C1 segment of cervical spinal cord (tissue), 14 donors: ENCODE results near the gene NUDT14.

ENCODE experiments used
- DNase-seq, 14 donors: peaks; one replicate each; lab custom pipeline; 2025; lab: John Stamatoyannopoulos, UW

Gene NUDT14

GRCh38 chr14:105176513-105176912, 4.6 kb downstream of the NUDT14 start:
- no peak for DNase-seq

GRCh38 chr14:105173901-105174894, 6.9 kb downstream of the NUDT14 start:
- DNase-seq, result peak in 1 of 14 donors; percentile 20

GRCh38 chr14:105173145-105173544, 8.0 kb downstream of the NUDT14 start:
- DNase-seq, result no peak

- no peak for DNase-seq
Measured at GRCh38 chr14:105172476-105172875, 8.6 kb downstream of the NUDT14 start.

GRCh38 chr14:105171004-105171673, 10.0 kb downstream of the NUDT14 start:
- DNase-seq, result no peak

- DNase-seq, result no peak
Measured at GRCh38 chr14:105169776-105170655, 11.1 kb downstream of the NUDT14 start.

GRCh38 chr14:105168979-105169507, 12.1 kb downstream of the NUDT14 start:
- DNase-seq, result no peak

- DNase-seq, result peak in 2 of 14 donors; percentile 32 to 37
Measured at GRCh38 chr14:105168496-105168978, 12.6 kb downstream of the NUDT14 start, which contains the start of gene JAG2. TSS of gene JAG2 (minus strand) at chr14:105168776. CDS start at chr14:105168420, 356 bp downstream.

GRCh38 chr14:105168093-105168420, 13.1 kb downstream of the NUDT14 start:
- no peak for DNase-seq

- DNase-seq, result no peak
Measured at GRCh38 chr14:105167303-105168092, 13.6 kb downstream of the NUDT14 start.

GRCh38 chr14:105166571-105167302, 14.4 kb downstream of the NUDT14 start:
- DNase-seq, result no peak

GRCh38 chr14:105165761-105166485, 15.2 kb downstream of the NUDT14 start:
- peak in 1 of 14 donors; percentile 46 for DNase-seq

GRCh38 chr14:105165134-105165704, 15.9 kb downstream of the NUDT14 start:
- no peak for DNase-seq

- DNase-seq, result no peak
Measured at GRCh38 chr14:105163040-105163742, 17.9 kb downstream of the NUDT14 start.

GRCh38 chr14:105162669-105162979, 18.5 kb downstream of the NUDT14 start:
- no peak for DNase-seq

GRCh38 chr14:105161964-105162668, 19.0 kb downstream of the NUDT14 start:
- DNase-seq, result peak in 1 of 14 donors; percentile 8

- DNase-seq, result no peak
Measured at GRCh38 chr14:105161309-105161708, 19.8 kb downstream of the NUDT14 start.
